T-helper 1 cell treated with Interleukin-12 subunit alpha and Interleukin-12 subunit beta and Interleukin-4 antibody, amounts not matched to agents 30 ng/mL and 1 ng/mL, for 36 hours (primary cell): ENCODE measurements around the gene FANCC. TPM values are rescaled to one million over a fixed set of nuclear protein-coding genes. Genes with fewer than 3 reads are reported as not detected.
"Not testable (repeated sequence)": the region's sequence is repeated elsewhere in the genome, so short reads cannot be mapped to it uniquely, and the experiment has no call there.

Source experiments
- intact Hi-C: fragments of 100-400 bp; cut with micrococcal nuclease; formaldehyde crosslinking; loops from one replicate; pipeline ENCODE4 v1.15.1; 2024
- total RNA-seq: library from RNA; stranded (reverse); gene quantifications from 2 replicates; pipeline ENCODE4 v1.2.3, GENCODE V29; 2022

FANCC gene
- total RNA-seq, 1 donor from 2014 or later: 14.6 TPM

GRCh38 chr9:95242613-95243012 lies 74.9 kb downstream of the FANCC start:
- intact Hi-C loops: no loop called here

- intact Hi-C loops: no loop called here
Observed at GRCh38 chr9:95239071-95239470, 78.4 kb downstream of the FANCC start.

- intact Hi-C loops: no loop called here
Observed at GRCh38 chr9:95237336-95237735, 80.2 kb downstream of the FANCC start.

- intact Hi-C loops: no loop called here
Observed at GRCh38 chr9:95230046-95230445, 87.5 kb downstream of the FANCC start.

- intact Hi-C loops: no loop called here
Observed at GRCh38 chr9:95229230-95229915, 88.1 kb downstream of the FANCC start.

- intact Hi-C loops: no loop called here
Observed at GRCh38 chr9:95226921-95227320, 90.6 kb downstream of the FANCC start.

- intact Hi-C loops: no loop called here
Observed at GRCh38 chr9:95225726-95226106, 91.8 kb downstream of the FANCC start.

GRCh38 chr9:95225076-95225725 lies 92.3 kb downstream of the FANCC start:
- intact Hi-C loops: no loop called here

GRCh38 chr9:95224376-95225019 lies 93.0 kb downstream of the FANCC start:
- intact Hi-C loops: no loop called here

- intact Hi-C loops: not testable (repeated sequence)
Observed at GRCh38 chr9:95220352-95220751, 97.2 kb downstream of the FANCC start.

GRCh38 chr9:95218773-95219172 lies 98.7 kb downstream of the FANCC start:
- intact Hi-C loops: no loop called here

- intact Hi-C loops: no loop called here
Observed at GRCh38 chr9:95217936-95218335, 99.6 kb downstream of the FANCC start.

- intact Hi-C loops: no loop called here
Observed at GRCh38 chr9:95215336-95215898, 102.1 kb downstream of the FANCC start.

- intact Hi-C loops: no loop called here
Observed at GRCh38 chr9:95213117-95213516, 104.4 kb downstream of the FANCC start.

GRCh38 chr9:95211028-95211427 lies 106.5 kb downstream of the FANCC start:
- intact Hi-C loops: no loop called here

- intact Hi-C loops: no loop called here
Observed at GRCh38 chr9:95207403-95207802, 110.1 kb downstream of the FANCC start.

GRCh38 chr9:95206143-95206542 lies 111.4 kb downstream of the FANCC start:
- intact Hi-C loops: no loop called here

- intact Hi-C loops: no loop called here
Observed at GRCh38 chr9:95204710-95205109, 112.8 kb downstream of the FANCC start.

GRCh38 chr9:95204310-95204709 lies 113.2 kb downstream of the FANCC start:
- intact Hi-C loops: no loop called here

GRCh38 chr9:95203019-95203418 lies 114.5 kb downstream of the FANCC start:
- intact Hi-C loops: not testable (repeated sequence)

GRCh38 chr9:95202076-95202681 lies 115.3 kb downstream of the FANCC start:
- intact Hi-C loops: no loop called here

GRCh38 chr9:95201206-95201605 lies 116.3 kb downstream of the FANCC start:
- intact Hi-C loops: no loop called here
